IgD-negative memory B cell (primary cell): ENCODE data around the gene TSPYL4. TPM values are rescaled to one million over a fixed set of nuclear protein-coding genes. Genes with fewer than 3 reads are reported as not detected.
A peak's percentile ranks its signal among the peaks of the same experiment; 100 is the strongest.

Experiments
- H3K27ac Mint-ChIP-seq, 3 donors: one replicate each; pipeline ENCODE4 v1.8.0; 2020 to 2022; ENCODE audit warnings: mild to moderate bottlenecking in 3 of 3, mixed read lengths in 3 of 3, moderate library complexity in 1 of 3
- H3K27me3 Mint-ChIP-seq: one replicate; pipeline ENCODE4 v1.8.0; 2021; ENCODE audit warnings: mixed read lengths
- H3K36me3 Mint-ChIP-seq: one replicate; pipeline ENCODE4 v1.8.0; 2020; ENCODE audit warnings: mild to moderate bottlenecking, mixed read lengths
- H3K4me1 Mint-ChIP-seq, 3 donors: one replicate each; pipeline ENCODE4 v1.8.0; 2020 to 2022; ENCODE audit warnings: mixed read lengths in 3 of 3, mild to moderate bottlenecking in 1 of 3
- H3K4me3 Mint-ChIP-seq, 4 donors: one replicate each; pipeline ENCODE4 v1.8.0; 2020 to 2022; ENCODE audit warnings: mild to moderate bottlenecking in 4 of 4, mixed read lengths in 4 of 4, moderate library complexity in 3 of 4
- H3K9me3 Mint-ChIP-seq, 3 donors: one replicate each; pipeline ENCODE4 v1.8.0; 2020 to 2021; ENCODE audit warnings: mixed read lengths in 3 of 3, mild to moderate bottlenecking in 1 of 3
- polyA plus RNA-seq: library from polyadenylated mRNA; unstranded; fragments of 300-500 nt; fragmentation: Illumina TruSeq; gene quantifications from one replicate; pipeline ENCODE4 v1.2.3, GENCODE V29; 2021

TSPYL4 gene
- polyA plus RNA-seq, 1 donor from 2014 or later, result 9.8 TPM

GRCh38 chr6:116280161-116280932 is 26.5 kb upstream of the TSPYL4 start:
- Mint-ChIP-seq H3K27ac (peak overlapping the region; percentile 96 to 100 (median 99)), H3K9me3 (no peaks in the 10 kb centered on the region), H3K27me3 (no peaks in the 10 kb centered on the region), H3K4me1 (peaks cover 32 to 49% (median 40%) of the 10 kb centered on the region in 3 donors), H3K36me3 (peaks cover 20% of the 10 kb centered on the region), H3K4me3 (peak overlapping the region; percentile 98 to 100 (median 100))

- peaks cover 20% of the 10 kb centered on the region for H3K36me3 Mint-ChIP-seq
- peak within 1 kb of the TSS; percentile 96 to 100 (median 99) for H3K27ac Mint-ChIP-seq
- peaks cover 36 to 55% (median 42%) of the 10 kb centered on the region in 3 donors for H3K4me1 Mint-ChIP-seq
- peak within 1 kb of the TSS; percentile 98 to 100 (median 100) for H3K4me3 Mint-ChIP-seq
- H3K27me3 Mint-ChIP-seq, result no peaks in the 10 kb centered on the region
- no peaks in the 10 kb centered on the region for H3K9me3 Mint-ChIP-seq
Measured at GRCh38 chr6:116279232-116280160, 25.6 kb upstream of the TSPYL4 start, which contains the start of gene TSPYL1. TSS of gene TSPYL1 (minus strand) at chr6:116279930. CDS start at chr6:116279830, 100 bp downstream.

- Mint-ChIP-seq H3K9me3 (no peaks in the 10 kb centered on the region), H3K27me3 (no peaks in the 10 kb centered on the region), H3K36me3 (peaks cover 21% of the 10 kb centered on the region), H3K27ac (peak overlapping the region; percentile 96 to 100 (median 99)), H3K4me3 (peak overlapping the region; percentile 98 to 100 (median 100)), H3K4me1 (peaks cover 36 to 55% (median 42%) of the 10 kb centered on the region in 3 donors)
Measured at GRCh38 chr6:116278854-116279231, 25.0 kb upstream of the TSPYL4 start.

GRCh38 chr6:116278481-116278829 is 24.6 kb upstream of the TSPYL4 start:
- Mint-ChIP-seq H3K4me3 (peak overlapping the region; percentile 98 to 100 (median 100)), H3K4me1 (peaks cover 37 to 55% (median 42%) of the 10 kb centered on the region in 3 donors), H3K27ac (peak overlapping the region; percentile 96 to 100 (median 99)), H3K27me3 (no peaks in the 10 kb centered on the region), H3K9me3 (no peaks in the 10 kb centered on the region), H3K36me3 (peaks cover 21% of the 10 kb centered on the region)

GRCh38 chr6:116277124-116277523 is 23.2 kb upstream of the TSPYL4 start:
- Mint-ChIP-seq H3K27ac (peak overlapping the region; percentile 16 to 75 (median 70)), H3K9me3 (no peaks in the 10 kb centered on the region), H3K4me3 (peak overlapping the region; percentile 98 to 100 (median 100)), H3K27me3 (no peaks in the 10 kb centered on the region), H3K4me1 (peaks cover 42 to 58% (median 48%) of the 10 kb centered on the region in 3 donors), H3K36me3 (peaks cover 21% of the 10 kb centered on the region)

- H3K27ac Mint-ChIP-seq, result peak overlapping the region in 1 of 3 donors; percentile 50
- H3K27me3 Mint-ChIP-seq, result no peaks in the 10 kb centered on the region
- H3K4me3 Mint-ChIP-seq, result no peak overlapping the region
- peaks cover 17 to 38% (median 33%) of the 10 kb centered on the region in 3 donors for H3K4me1 Mint-ChIP-seq
- no peaks in the 10 kb centered on the region for H3K9me3 Mint-ChIP-seq
- H3K36me3 Mint-ChIP-seq, result peaks cover 6% of the 10 kb centered on the region
Measured at GRCh38 chr6:116271149-116271708, 17.4 kb upstream of the TSPYL4 start.

GRCh38 chr6:116268589-116269293 is 14.9 kb upstream of the TSPYL4 start:
- peaks cover 5% of the 10 kb centered on the region for H3K36me3 Mint-ChIP-seq
- no peak overlapping the region for H3K4me3 Mint-ChIP-seq
- H3K27ac Mint-ChIP-seq, result no peak overlapping the region
- peaks cover 11 to 29% (median 20%) of the 10 kb centered on the region in 3 donors for H3K4me1 Mint-ChIP-seq
- H3K9me3 Mint-ChIP-seq, result peaks cover 0 to 2% (median 0%) of the 10 kb centered on the region in 3 donors
- H3K27me3 Mint-ChIP-seq, result no peaks in the 10 kb centered on the region

- H3K36me3 Mint-ChIP-seq, result peaks cover 7% of the 10 kb centered on the region
- H3K27me3 Mint-ChIP-seq, result no peaks in the 10 kb centered on the region
- peaks cover 11 to 24% (median 18%) of the 10 kb centered on the region in 3 donors for H3K4me1 Mint-ChIP-seq
- peaks cover 2 to 7% (median 2%) of the 10 kb centered on the region in 3 donors for H3K9me3 Mint-ChIP-seq
- no peak overlapping the region for H3K27ac Mint-ChIP-seq
- no peak overlapping the region for H3K4me3 Mint-ChIP-seq
Measured at GRCh38 chr6:116267836-116268588, 14.1 kb upstream of the TSPYL4 start.

- peak overlapping the region in 1 of 4 donors; percentile 12 for H3K4me3 Mint-ChIP-seq
- peaks cover 7 to 15% (median 9%) of the 10 kb centered on the region in 3 donors for H3K4me1 Mint-ChIP-seq
- H3K27ac Mint-ChIP-seq, result no peak overlapping the region
- H3K27me3 Mint-ChIP-seq, result no peaks in the 10 kb centered on the region
- peaks cover 2 to 12% (median 2%) of the 10 kb centered on the region in 3 donors for H3K9me3 Mint-ChIP-seq
- peaks cover 7% of the 10 kb centered on the region for H3K36me3 Mint-ChIP-seq
Measured at GRCh38 chr6:116266803-116267202, 12.9 kb upstream of the TSPYL4 start.

GRCh38 chr6:116265041-116265829 is 11.4 kb upstream of the TSPYL4 start:
- peaks cover 7% of the 10 kb centered on the region for H3K36me3 Mint-ChIP-seq
- H3K4me1 Mint-ChIP-seq, result peaks cover 7 to 20% (median 14%) of the 10 kb centered on the region in 3 donors
- H3K9me3 Mint-ChIP-seq, result peaks cover 2 to 12% (median 2%) of the 10 kb centered on the region in 3 donors
- H3K27ac Mint-ChIP-seq, result peak overlapping the region in 1 of 3 donors; percentile 89
- H3K4me3 Mint-ChIP-seq, result no peak overlapping the region
- H3K27me3 Mint-ChIP-seq, result no peaks in the 10 kb centered on the region

- H3K27ac Mint-ChIP-seq, result no peak overlapping the region
- H3K9me3 Mint-ChIP-seq, result peaks cover 2 to 12% (median 2%) of the 10 kb centered on the region in 3 donors
- H3K36me3 Mint-ChIP-seq, result peaks cover 7% of the 10 kb centered on the region
- no peaks in the 10 kb centered on the region for H3K27me3 Mint-ChIP-seq
- H3K4me1 Mint-ChIP-seq, result peaks cover 4 to 16% (median 14%) of the 10 kb centered on the region in 3 donors
- H3K4me3 Mint-ChIP-seq, result no peak overlapping the region
Measured at GRCh38 chr6:116263353-116263752, 9.5 kb upstream of the TSPYL4 start.

- H3K27ac Mint-ChIP-seq, result no peak overlapping the region
- no peaks in the 10 kb centered on the region for H3K27me3 Mint-ChIP-seq
- H3K4me1 Mint-ChIP-seq, result peaks cover 0 to 18% (median 10%) of the 10 kb centered on the region in 3 donors
- no peak overlapping the region for H3K4me3 Mint-ChIP-seq
- peaks cover 0 to 10% (median 2%) of the 10 kb centered on the region in 3 donors for H3K9me3 Mint-ChIP-seq
- no peaks in the 10 kb centered on the region for H3K36me3 Mint-ChIP-seq
Measured at GRCh38 chr6:116258520-116258919, 4.6 kb upstream of the TSPYL4 start.

GRCh38 chr6:116256694-116257093 is 2.8 kb upstream of the TSPYL4 start:
- H3K4me1 Mint-ChIP-seq, result peaks cover 8 to 22% (median 19%) of the 10 kb centered on the region in 3 donors
- no peak overlapping the region for H3K27ac Mint-ChIP-seq
- peaks cover 3% of the 10 kb centered on the region for H3K36me3 Mint-ChIP-seq
- no peaks in the 10 kb centered on the region for H3K9me3 Mint-ChIP-seq
- peak overlapping the region in 1 of 4 donors; percentile 51 for H3K4me3 Mint-ChIP-seq
- no peaks in the 10 kb centered on the region for H3K27me3 Mint-ChIP-seq
